ENCODE measurements around the gene CUBN.

- TF ChIP-seq EZH2 (IDR thresholded peaks at IDR 0.05; ENCODE audit: insufficient read depth, low read length) (no peak), CTCF (IDR thresholded peaks at IDR 0.05; ENCODE audit: insufficient read depth, low read depth, low read length) (no peak)
Measured at GRCh38 chr10:16913266-16913665, 216.3 kb downstream of the CUBN start.

Data from astrocyte (in vitro differentiated cells and primary cell).